Hepatocyte (in vitro differentiated cells): ENCODE results near the gene STARD10.

Experiments
- EZH2 ChIP-seq: fragments of 200-600 bp; sonication (generic); IDR thresholded peaks from 2 replicates; pipeline ENCODE4 v1.6.1; 2016; ENCODE audit warnings: antibody characterized with exemption, mild to moderate bottlenecking, borderline replicate concordance
- TF ChIP-seq, protein P1 (sequence below): fragments of 200-600 bp; sonication (generic); IDR thresholded peaks from 2 replicates; pipeline ENCODE4 v1.5.1; 2016; ENCODE audit warnings: antibody characterized with exemption, mild to moderate bottlenecking; ENCODE audit not compliant: poor library complexity

DNA sequence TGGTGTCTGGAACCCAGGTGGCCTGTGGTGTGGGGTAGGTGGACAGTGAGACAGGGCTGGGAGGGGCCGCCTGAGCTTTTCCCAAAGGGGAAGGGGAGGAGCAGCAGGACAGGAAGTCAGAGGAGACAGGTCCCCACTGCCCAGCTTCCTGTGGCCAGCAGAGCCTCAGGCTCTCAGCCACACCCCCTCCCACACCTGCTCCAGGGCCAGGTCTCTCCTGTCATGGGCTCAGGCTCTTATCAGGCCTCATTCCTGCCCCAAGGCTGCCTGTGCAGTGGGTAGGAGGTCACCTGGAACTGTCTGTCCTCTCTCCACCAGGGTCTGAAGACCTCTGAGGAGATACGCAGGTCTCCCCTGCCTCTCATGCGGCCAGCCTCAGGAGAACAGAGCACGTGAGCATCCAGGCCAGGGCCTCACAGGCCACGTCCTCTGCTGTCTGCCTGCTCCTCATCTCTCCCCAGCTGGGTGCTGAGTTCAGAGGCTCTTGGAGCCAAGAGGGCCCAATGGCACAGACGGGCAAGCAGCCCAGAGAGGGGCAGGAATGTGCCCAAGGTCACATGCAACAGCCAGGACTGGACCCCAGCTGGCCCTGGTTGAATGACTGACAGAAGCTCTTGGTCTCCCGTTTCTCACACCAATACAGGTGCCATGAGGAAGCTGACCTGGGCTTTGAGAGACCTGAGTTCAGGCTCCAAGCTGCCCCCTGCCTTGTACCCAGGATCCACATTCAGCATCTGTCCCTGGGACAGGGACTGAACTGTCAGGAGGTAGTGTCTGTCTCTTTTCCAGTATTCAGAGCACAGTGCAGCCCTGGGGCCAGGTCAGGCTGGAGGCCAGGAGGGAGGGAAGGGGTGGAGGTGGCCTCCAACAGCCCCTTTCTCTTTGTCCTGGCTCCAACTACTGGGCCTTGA, 16.7 kb downstream of the STARD10 start:
- TF ChIP-seq, protein P1, sequence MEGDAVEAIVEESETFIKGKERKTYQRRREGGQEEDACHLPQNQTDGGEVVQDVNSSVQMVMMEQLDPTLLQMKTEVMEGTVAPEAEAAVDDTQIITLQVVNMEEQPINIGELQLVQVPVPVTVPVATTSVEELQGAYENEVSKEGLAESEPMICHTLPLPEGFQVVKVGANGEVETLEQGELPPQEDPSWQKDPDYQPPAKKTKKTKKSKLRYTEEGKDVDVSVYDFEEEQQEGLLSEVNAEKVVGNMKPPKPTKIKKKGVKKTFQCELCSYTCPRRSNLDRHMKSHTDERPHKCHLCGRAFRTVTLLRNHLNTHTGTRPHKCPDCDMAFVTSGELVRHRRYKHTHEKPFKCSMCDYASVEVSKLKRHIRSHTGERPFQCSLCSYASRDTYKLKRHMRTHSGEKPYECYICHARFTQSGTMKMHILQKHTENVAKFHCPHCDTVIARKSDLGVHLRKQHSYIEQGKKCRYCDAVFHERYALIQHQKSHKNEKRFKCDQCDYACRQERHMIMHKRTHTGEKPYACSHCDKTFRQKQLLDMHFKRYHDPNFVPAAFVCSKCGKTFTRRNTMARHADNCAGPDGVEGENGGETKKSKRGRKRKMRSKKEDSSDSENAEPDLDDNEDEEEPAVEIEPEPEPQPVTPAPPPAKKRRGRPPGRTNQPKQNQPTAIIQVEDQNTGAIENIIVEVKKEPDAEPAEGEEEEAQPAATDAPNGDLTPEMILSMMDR: no peak
- TF ChIP-seq EZH2: no peak
